ENCODE results near the gene ACTL10.
A peak's percentile ranks its signal among the peaks of the same experiment; 100 is the strongest.

Gene ACTL10

DNA sequence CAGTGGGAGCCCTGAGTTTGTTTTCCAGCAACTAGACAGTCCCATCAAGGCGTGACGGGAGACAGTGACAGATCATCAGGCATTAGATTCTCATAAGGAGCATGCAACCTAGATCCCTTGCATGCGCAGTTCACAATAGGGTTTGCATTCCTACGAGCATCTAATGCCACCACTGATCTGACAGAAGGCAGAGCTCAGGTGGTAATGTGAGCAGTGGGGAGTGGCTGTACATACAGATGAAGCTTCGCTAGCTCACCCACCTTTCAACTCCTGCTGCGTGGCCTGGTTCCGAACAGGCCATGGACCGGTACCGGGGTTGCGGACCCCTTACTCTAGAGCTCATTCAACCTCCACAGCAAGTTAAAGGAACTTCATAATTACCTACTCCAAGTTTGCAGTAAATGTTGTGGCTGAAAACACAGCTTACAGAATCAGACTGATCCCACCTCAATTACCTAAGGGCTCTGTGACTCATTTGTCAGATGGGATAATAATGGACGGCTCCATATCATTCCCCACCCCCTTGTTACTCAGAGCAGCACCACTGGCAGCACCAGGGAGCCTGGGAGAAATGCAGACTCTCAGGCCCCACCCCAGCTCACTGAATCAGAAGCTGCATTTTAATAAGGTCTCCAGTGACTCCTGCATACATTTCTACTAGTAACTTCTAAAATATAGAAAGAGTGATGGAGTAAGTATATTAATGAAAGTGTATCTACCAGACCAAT, 37.6 kb downstream of the ACTL10 start:
- Histone ChIP-seq H3K23ac (ENCODE audit: low read length) (no peak overlapping the region), H3K9ac (ENCODE audit: low read length) (no peak overlapping the region), H3K4me3 (ENCODE audit: low read length) (no peak overlapping the region), H4K8ac (ENCODE audit: low read depth, low read length) (no peak overlapping the region), H3K18ac (ENCODE audit: low read length) (no peak overlapping the region), H2AK5ac (ENCODE audit: low read length) (no peak overlapping the region), H2BK5ac (ENCODE audit: low read length) (no peak overlapping the region), H2BK15ac (replicated peaks; ENCODE audit: low read depth) (no peak overlapping the region), H3K4me2 (ENCODE audit: low read length) (no peak overlapping the region), H2BK120ac (ENCODE audit: low read depth, low read length) (no peak overlapping the region), H3K56ac (ENCODE audit: low read length) (no peak overlapping the region), H3K27ac (ENCODE audit: low read depth, low read length) (no peak overlapping the region), H4K5ac (ENCODE audit: low read length) (no peak overlapping the region), H3K27me3 (ENCODE audit: insufficient read depth, low read length, poor library complexity) (no peaks in the 10 kb centered on the region), H3K79me1 (ENCODE audit: low read length) (no peaks in the 10 kb centered on the region), H3K4ac (ENCODE audit: low read depth, low read length) (no peak overlapping the region), H3K4me1 (ENCODE audit: control insufficient read depth, low read depth, low read length) (no peaks in the 10 kb centered on the region), H3K36me3 (ENCODE audit: control insufficient read depth, insufficient read depth, low read length) (no peaks in the 10 kb centered on the region), H3K79me2 (ENCODE audit: control insufficient read depth, insufficient read depth, low read length) (no peaks in the 10 kb centered on the region)
- no peak for DNase-seq
- no CpG with 5 or more reads among the region's 11 CpGs for WGBS (ENCODE audit: extremely low coverage, insufficient coverage, low lambda C conversion rate)

DNA sequence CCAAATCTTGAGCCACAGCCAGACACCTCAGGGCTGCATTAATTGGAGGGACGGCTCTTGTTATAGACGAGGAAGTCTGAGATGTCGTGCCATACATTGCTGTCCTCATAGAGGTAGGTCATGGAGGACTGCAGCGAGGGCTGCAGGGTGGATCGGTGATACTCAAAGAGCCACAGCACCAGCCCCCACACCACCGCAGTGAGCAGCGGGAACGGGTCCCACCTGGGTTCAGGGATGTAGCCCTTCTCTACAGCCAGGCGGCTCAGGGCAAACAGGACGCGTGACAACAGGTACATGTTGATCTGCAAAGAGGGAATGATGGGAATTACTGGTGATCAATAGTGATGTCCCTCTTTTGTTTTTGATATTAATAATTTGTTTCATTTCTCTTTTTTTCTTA, 40.9 kb downstream of the ACTL10 start:
- Histone ChIP-seq H4K8ac (ENCODE audit: low read depth, low read length) (no peak overlapping the region), H3K79me2 (ENCODE audit: control insufficient read depth, insufficient read depth, low read length) (no peaks in the 10 kb centered on the region), H3K4me3 (ENCODE audit: low read length) (no peak overlapping the region), H3K27ac (ENCODE audit: low read depth, low read length) (no peak overlapping the region), H3K79me1 (ENCODE audit: low read length) (no peaks in the 10 kb centered on the region), H3K18ac (ENCODE audit: low read length) (no peak overlapping the region), H3K4ac (ENCODE audit: low read depth, low read length) (no peak overlapping the region), H3K56ac (ENCODE audit: low read length) (no peak overlapping the region), H4K5ac (ENCODE audit: low read length) (no peak overlapping the region), H3K4me2 (ENCODE audit: low read length) (no peak overlapping the region), H2BK120ac (ENCODE audit: low read depth, low read length) (no peak overlapping the region), H3K36me3 (ENCODE audit: control insufficient read depth, insufficient read depth, low read length) (no peaks in the 10 kb centered on the region), H2BK15ac (replicated peaks; ENCODE audit: low read depth) (no peak overlapping the region), H3K23ac (ENCODE audit: low read length) (no peak overlapping the region), H3K9ac (ENCODE audit: low read length) (no peak overlapping the region), H2BK5ac (ENCODE audit: low read length) (no peak overlapping the region), H3K4me1 (ENCODE audit: control insufficient read depth, low read depth, low read length) (no peaks in the 10 kb centered on the region), H3K27me3 (ENCODE audit: insufficient read depth, low read length, poor library complexity) (no peaks in the 10 kb centered on the region), H2AK5ac (ENCODE audit: low read length) (no peak overlapping the region)
- WGBS (ENCODE audit: extremely low coverage, insufficient coverage, low lambda C conversion rate), result no CpG with 5 or more reads among the region's 11 CpGs
- DNase-seq, result no peak

DNA sequence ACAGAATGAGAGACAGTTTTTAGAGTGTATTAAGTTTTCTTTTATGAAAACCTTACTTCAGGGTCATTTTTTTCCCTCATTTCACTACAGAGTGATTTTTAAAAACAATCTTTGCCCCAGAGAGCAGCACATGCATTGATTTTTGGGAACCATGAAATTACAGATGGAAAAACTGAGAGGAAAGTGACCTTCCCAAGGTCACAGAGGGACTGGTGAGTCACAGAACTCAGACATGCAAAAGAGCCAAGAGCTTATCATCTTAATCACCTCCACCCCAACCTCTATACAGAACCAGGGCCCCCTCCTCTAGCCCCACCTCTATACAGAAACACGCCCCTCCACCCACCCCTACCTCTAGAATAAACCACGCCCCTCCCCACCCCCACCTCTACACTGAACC, 42.7 kb downstream of the ACTL10 start:
- Histone ChIP-seq H3K27ac (ENCODE audit: low read depth, low read length) (no peak overlapping the region), H2BK5ac (ENCODE audit: low read length) (no peak overlapping the region), H4K8ac (ENCODE audit: low read depth, low read length) (no peak overlapping the region), H3K56ac (ENCODE audit: low read length) (no peak overlapping the region), H3K79me2 (ENCODE audit: control insufficient read depth, insufficient read depth, low read length) (no peaks in the 10 kb centered on the region), H2BK15ac (replicated peaks; ENCODE audit: low read depth) (no peak overlapping the region), H3K4me3 (ENCODE audit: low read length) (no peak overlapping the region), H3K23ac (ENCODE audit: low read length) (no peak overlapping the region), H3K4me1 (ENCODE audit: control insufficient read depth, low read depth, low read length) (no peaks in the 10 kb centered on the region), H3K79me1 (ENCODE audit: low read length) (no peaks in the 10 kb centered on the region), H3K27me3 (ENCODE audit: insufficient read depth, low read length, poor library complexity) (no peaks in the 10 kb centered on the region), H2BK120ac (ENCODE audit: low read depth, low read length) (no peak overlapping the region), H3K4me2 (ENCODE audit: low read length) (no peak overlapping the region), H3K36me3 (ENCODE audit: control insufficient read depth, insufficient read depth, low read length) (no peaks in the 10 kb centered on the region), H2AK5ac (ENCODE audit: low read length) (no peak overlapping the region), H3K4ac (ENCODE audit: low read depth, low read length) (no peak overlapping the region), H3K18ac (ENCODE audit: low read length) (no peak overlapping the region), H3K9ac (ENCODE audit: low read length) (no peak overlapping the region), H4K5ac (ENCODE audit: low read length) (no peak overlapping the region)
- no CpG with 5 or more reads among the region's 2 CpGs for WGBS (ENCODE audit: extremely low coverage, insufficient coverage, low lambda C conversion rate)
- DNase-seq, result peak; percentile 34

DNA sequence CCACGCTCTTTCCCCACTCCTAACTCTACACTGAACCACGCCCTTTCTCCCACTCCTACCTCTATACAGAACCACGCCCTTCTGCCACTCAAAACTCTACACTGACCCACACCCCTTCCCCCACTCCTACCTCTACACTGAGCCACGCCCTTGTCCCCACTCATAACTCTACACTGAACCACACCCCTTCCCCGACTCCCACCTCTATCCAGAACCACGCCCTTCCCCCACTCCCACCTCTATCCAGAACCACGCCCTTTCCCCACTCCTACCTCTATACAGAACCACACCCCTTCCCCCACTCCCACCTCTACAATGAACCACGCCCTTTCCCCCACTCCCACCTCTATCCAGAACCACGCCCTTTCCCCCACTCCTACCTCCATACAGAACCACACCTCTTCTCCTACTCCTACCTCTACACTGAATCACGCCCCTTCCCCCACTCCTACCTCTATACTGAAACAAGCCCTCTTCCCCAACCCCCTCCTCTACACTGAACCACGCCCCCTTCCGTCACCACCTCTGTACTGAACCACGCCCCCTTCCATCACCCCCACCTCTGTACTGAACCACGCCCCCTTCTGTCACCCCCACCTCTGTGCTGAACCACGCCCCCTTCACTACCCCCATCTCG, 43.3 kb downstream of the ACTL10 start:
- DNase-seq, result peak; percentile 49
- Histone ChIP-seq H3K4me3 (ENCODE audit: low read length) (no peak overlapping the region), H3K23ac (ENCODE audit: low read length) (no peak overlapping the region), H3K27me3 (ENCODE audit: insufficient read depth, low read length, poor library complexity) (no peaks in the 10 kb centered on the region), H3K79me2 (ENCODE audit: control insufficient read depth, insufficient read depth, low read length) (no peaks in the 10 kb centered on the region), H2BK5ac (ENCODE audit: low read length) (no peak overlapping the region), H3K4me2 (ENCODE audit: low read length) (no peak overlapping the region), H3K18ac (ENCODE audit: low read length) (no peak overlapping the region), H3K9ac (ENCODE audit: low read length) (no peak overlapping the region), H3K36me3 (ENCODE audit: control insufficient read depth, insufficient read depth, low read length) (no peaks in the 10 kb centered on the region), H3K79me1 (ENCODE audit: low read length) (no peaks in the 10 kb centered on the region), H2BK15ac (replicated peaks; ENCODE audit: low read depth) (no peak overlapping the region), H3K4me1 (ENCODE audit: control insufficient read depth, low read depth, low read length) (no peaks in the 10 kb centered on the region), H3K27ac (ENCODE audit: low read depth, low read length) (no peak overlapping the region), H2BK120ac (ENCODE audit: low read depth, low read length) (no peak overlapping the region), H3K56ac (ENCODE audit: low read length) (no peak overlapping the region), H4K8ac (ENCODE audit: low read depth, low read length) (no peak overlapping the region), H4K5ac (ENCODE audit: low read length) (no peak overlapping the region), H3K4ac (ENCODE audit: low read depth, low read length) (no peak overlapping the region), H2AK5ac (ENCODE audit: low read length) (no peak overlapping the region)
- WGBS (ENCODE audit: extremely low coverage, insufficient coverage, low lambda C conversion rate), result 100% methylated on average over 4 of the region's 16 CpGs

DNA sequence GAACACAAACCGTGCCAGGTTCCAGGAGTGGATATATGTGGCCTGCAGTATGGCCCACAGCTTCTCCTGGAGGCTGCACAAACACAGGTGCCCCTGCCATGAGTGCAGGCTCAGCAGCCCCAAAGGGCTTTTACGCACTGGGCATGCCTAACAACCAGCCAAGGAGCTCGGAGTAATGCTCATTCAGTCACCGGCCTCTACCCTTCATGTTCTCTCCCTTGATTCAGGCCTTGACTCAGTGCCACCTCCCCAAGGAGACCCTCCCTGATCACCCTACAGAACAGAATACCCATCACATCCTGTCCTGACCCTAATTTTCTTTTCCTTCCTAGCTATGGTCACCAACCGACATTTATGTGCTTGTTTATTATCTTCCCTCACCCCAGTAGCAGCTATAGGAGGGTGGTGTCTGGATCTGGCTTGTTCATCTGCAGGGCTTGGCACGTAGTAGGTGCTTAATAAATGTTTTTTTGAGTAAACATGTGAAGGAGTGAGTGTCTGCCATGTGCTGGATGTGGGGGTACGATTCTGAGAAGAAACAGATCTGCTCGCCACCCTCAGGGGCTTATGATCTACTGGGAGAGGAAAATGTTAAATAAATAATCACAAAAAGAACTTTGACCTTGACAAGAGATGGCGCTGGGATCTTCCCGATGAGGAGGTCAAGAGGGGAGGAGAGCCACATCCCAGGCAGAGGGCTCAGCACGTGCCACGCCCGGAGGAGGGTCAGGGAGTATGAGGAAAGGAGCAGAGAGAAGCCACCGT, 44.1 kb downstream of the ACTL10 start:
- Histone ChIP-seq H2BK5ac (ENCODE audit: low read length) (no peak overlapping the region), H4K5ac (ENCODE audit: low read length) (no peak overlapping the region), H2AK5ac (ENCODE audit: low read length) (no peak overlapping the region), H3K36me3 (ENCODE audit: control insufficient read depth, insufficient read depth, low read length) (no peaks in the 10 kb centered on the region), H4K8ac (ENCODE audit: low read depth, low read length) (no peak overlapping the region), H3K56ac (ENCODE audit: low read length) (no peak overlapping the region), H2BK15ac (replicated peaks; ENCODE audit: low read depth) (no peak overlapping the region), H3K79me1 (ENCODE audit: low read length) (no peaks in the 10 kb centered on the region), H3K27ac (ENCODE audit: low read depth, low read length) (no peak overlapping the region), H3K23ac (ENCODE audit: low read length) (no peak overlapping the region), H3K4ac (ENCODE audit: low read depth, low read length) (no peak overlapping the region), H3K9ac (ENCODE audit: low read length) (no peak overlapping the region), H2BK120ac (ENCODE audit: low read depth, low read length) (no peak overlapping the region), H3K18ac (ENCODE audit: low read length) (no peak overlapping the region), H3K27me3 (ENCODE audit: insufficient read depth, low read length, poor library complexity) (no peaks in the 10 kb centered on the region), H3K79me2 (ENCODE audit: control insufficient read depth, insufficient read depth, low read length) (no peaks in the 10 kb centered on the region), H3K4me1 (ENCODE audit: control insufficient read depth, low read depth, low read length) (no peaks in the 10 kb centered on the region), H3K4me3 (ENCODE audit: low read length) (no peak overlapping the region), H3K4me2 (ENCODE audit: low read length) (no peak overlapping the region)
- WGBS (ENCODE audit: extremely low coverage, insufficient coverage, low lambda C conversion rate), result no CpG with 5 or more reads among the region's 14 CpGs
- no peak for DNase-seq
